Keratinocyte (primary cell): Measurements from ENCODE around the gene IRAK3.

Experiments
- EZH2 ChIP-seq: IDR thresholded peaks from one replicate; pipeline ENCODE4 v1.6.1; 2012; ENCODE audit warnings: inconsistent platforms, mild to moderate bottlenecking, low read length, moderate library complexity
- TF ChIP-seq, protein P1 (sequence below), 3 experiments: IDR thresholded peaks in 1 of 3; conservative IDR thresholded peaks in 1 of 3; optimal IDR thresholded peaks in 1 of 3; 2 replicates in 2 of 3; 3 replicates in 1 of 3; pipeline versions ENCODE3 to v1.5.1; 2011; ENCODE audit warnings: low read length in 3 of 3, mild to moderate bottlenecking in 3 of 3, moderate library complexity in 2 of 3, control low read depth in 1 of 3, inconsistent platforms in 1 of 3; ENCODE audit not compliant: insufficient read depth in 2 of 3; ENCODE audit errors: extremely low read depth in 1 of 3

DNA sequence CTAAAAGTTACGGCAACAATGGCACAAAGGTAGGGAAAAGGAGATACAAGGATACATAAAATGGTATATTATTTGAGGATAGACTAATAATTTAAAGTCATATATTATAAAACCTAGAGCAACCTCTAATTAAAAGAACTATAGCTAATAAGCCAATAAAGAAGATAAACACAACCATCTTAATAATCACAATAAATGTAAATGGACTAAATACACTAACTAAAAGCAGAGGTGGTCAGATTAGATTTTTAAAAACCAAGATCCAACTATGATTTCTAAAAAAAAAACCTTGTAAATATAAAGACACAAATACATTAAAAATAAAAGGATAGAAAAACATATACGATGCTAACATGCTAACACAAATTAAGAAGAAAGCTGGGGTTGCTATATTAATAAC lies 47.7 kb upstream of the IRAK3 start:
- TF ChIP-seq, protein P1, sequence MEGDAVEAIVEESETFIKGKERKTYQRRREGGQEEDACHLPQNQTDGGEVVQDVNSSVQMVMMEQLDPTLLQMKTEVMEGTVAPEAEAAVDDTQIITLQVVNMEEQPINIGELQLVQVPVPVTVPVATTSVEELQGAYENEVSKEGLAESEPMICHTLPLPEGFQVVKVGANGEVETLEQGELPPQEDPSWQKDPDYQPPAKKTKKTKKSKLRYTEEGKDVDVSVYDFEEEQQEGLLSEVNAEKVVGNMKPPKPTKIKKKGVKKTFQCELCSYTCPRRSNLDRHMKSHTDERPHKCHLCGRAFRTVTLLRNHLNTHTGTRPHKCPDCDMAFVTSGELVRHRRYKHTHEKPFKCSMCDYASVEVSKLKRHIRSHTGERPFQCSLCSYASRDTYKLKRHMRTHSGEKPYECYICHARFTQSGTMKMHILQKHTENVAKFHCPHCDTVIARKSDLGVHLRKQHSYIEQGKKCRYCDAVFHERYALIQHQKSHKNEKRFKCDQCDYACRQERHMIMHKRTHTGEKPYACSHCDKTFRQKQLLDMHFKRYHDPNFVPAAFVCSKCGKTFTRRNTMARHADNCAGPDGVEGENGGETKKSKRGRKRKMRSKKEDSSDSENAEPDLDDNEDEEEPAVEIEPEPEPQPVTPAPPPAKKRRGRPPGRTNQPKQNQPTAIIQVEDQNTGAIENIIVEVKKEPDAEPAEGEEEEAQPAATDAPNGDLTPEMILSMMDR (optimal IDR thresholded peaks at IDR 0.05 in 1 of 3, IDR thresholded peaks at IDR 0.05 in 1 of 3, conservative IDR thresholded peaks at IDR 0.05 in 1 of 3; ENCODE audit: extremely low read depth in 1 of 3, insufficient read depth in 2 of 3, low read length in 3 of 3): no peak
- TF ChIP-seq EZH2: no peak
